Measurements from ENCODE around the gene MAP3K20. TPM values are rescaled to one million over a fixed set of nuclear protein-coding genes. Genes with fewer than 3 reads are reported as not detected.

The MAP3K20 gene
- total RNA-seq, 2 donors from 2014 or later: 45.9 to 79.6 TPM

DNA sequence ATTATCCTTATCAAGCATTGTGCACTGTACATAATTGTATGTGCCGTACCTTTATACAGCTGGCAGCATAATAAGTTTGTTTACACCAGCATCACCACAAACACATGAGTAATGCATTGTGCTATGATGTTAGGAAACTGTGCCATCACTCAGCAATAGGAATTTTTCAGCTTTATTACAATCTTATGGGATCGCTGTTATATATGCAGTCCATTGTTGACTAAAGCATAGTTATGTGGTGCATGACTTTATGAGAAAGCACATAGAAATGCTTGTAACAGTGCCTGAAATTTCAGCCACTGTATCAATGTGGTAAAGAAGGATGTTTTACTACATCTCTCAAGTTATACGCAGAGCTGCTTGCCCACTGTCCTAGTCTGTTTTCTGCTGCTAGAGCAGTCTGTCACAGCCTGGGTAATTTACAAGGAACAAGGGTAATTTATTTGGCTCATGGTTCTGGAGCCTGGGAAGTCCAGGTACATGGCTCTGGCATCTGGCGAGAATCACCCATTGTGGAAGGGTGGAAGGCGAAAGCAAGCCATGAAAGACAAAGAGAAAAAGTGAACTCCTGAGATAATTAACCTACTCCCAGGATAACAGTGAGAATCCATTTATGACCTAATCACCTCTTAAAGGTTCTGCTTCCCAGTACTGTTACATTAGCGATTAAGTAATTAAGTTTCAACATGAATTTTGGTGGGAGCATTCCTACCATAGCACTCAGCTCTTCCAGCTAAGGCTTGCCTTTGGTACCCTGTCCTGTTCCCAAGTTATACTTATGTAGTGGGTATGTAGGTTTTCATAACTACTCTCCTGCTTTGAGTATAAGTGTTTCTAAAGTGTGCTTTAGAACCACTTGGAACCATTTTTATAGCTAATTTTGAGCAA lies 4.6 kb downstream of the MAP3K20 start:
- no peaks in the 10 kb centered on the region for H3K9me3 ChIP-seq
- H3K27ac ChIP-seq: no peak overlapping the region
- H3K4me1 ChIP-seq (ENCODE audit: control insufficient read depth in 1 of 2, low read depth in 2 of 2): peaks cover 24 to 41% of the 10 kb centered on the region in 2 donors
- H3K36me3 ChIP-seq: no peaks in the 10 kb centered on the region
- no peak for DNase-seq (ENCODE audit: low spot score)
- TF ChIP-seq CTCF (IDR thresholded peaks at IDR 0.05): no peak
- H3K4me3 ChIP-seq: no peak overlapping the region
- H3K27me3 ChIP-seq (replicated peaks; ENCODE audit: insufficient read depth): no peaks in the 10 kb centered on the region
- no peak for ATAC-seq (ENCODE audit: insufficient number of reproducible peaks, low FRiP score, low read depth)

DNA sequence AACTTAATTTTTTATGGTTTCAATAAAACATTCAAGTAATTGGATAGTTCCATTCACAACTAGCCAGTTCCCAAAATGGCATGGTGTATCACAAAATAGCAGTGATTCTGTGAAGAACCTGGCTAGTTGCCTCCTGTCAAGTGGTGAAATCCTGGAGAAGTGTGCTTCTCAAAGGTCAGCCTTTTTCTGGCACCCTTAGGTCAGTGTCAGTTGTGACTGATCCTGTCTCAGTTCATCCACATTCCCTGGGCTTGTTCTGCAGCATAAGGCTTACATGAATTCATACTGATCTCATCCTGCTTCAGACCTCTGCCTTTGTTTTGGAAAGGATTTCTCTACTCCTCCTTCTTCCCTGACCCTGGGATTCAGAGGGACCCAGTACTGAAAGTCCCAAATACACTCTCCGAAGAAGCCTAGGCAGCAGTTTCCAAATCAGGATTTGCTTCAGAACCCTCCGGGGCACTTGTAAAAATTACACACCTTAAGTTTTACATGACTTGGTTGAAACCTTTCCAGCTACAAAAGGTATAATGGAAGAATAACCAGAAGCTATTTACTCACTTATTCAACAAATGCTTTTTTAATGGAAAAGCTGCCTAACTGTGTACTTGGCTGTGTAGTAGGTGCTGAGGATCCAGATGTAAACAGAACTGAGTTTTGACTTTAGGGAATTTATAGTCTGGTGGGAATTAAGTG lies 11.0 kb downstream of the MAP3K20 start:
- no peak for TF ChIP-seq CTCF (IDR thresholded peaks at IDR 0.05)

GRCh38 chr2:173087214-173087581 lies 11.6 kb downstream of the MAP3K20 start:
- peak overlapping the region; percentile 23 for H3K4me3 ChIP-seq
- H3K27ac ChIP-seq: peak overlapping the region; percentile 60 to 72
- no peak for TF ChIP-seq CTCF (IDR thresholded peaks at IDR 0.05)
- no peaks in the 10 kb centered on the region for H3K9me3 ChIP-seq
- DNase-seq (ENCODE audit: low spot score): no peak
- H3K4me1 ChIP-seq (ENCODE audit: control insufficient read depth in 1 of 2, low read depth in 2 of 2): peaks cover 44 to 80% of the 10 kb centered on the region in 2 donors
- no peaks in the 10 kb centered on the region for H3K27me3 ChIP-seq (replicated peaks; ENCODE audit: insufficient read depth)
- H3K36me3 ChIP-seq: no peaks in the 10 kb centered on the region
- ATAC-seq (ENCODE audit: insufficient number of reproducible peaks, low FRiP score, low read depth): no peak

More for the DNA sequence above, 11.0 kb downstream of the MAP3K20 start:
- DNase-seq (ENCODE audit: low spot score) (no peak), ATAC-seq (ENCODE audit: insufficient number of reproducible peaks, low FRiP score, low read depth) (no peak)
- Histone ChIP-seq H3K27ac (peak overlapping the region; percentile 60 to 72), H3K27me3 (replicated peaks; ENCODE audit: insufficient read depth) (no peaks in the 10 kb centered on the region), H3K4me1 (ENCODE audit: control insufficient read depth in 1 of 2, low read depth in 2 of 2) (peaks cover 39 to 75% of the 10 kb centered on the region in 2 donors), H3K4me3 (peak overlapping the region; percentile 23), H3K36me3 (no peaks in the 10 kb centered on the region), H3K9me3 (no peaks in the 10 kb centered on the region)

- ATAC-seq (ENCODE audit: insufficient number of reproducible peaks, low FRiP score, low read depth) (no peak), DNase-seq (ENCODE audit: low spot score) (no peak)
- Histone ChIP-seq H3K4me1 (ENCODE audit: control insufficient read depth in 1 of 2, low read depth in 2 of 2) (peaks cover 40 to 87% of the 10 kb centered on the region in 2 donors), H3K9me3 (no peaks in the 10 kb centered on the region), H3K27ac (peak overlapping the region; percentile 63 to 72), H3K27me3 (replicated peaks; ENCODE audit: insufficient read depth) (no peaks in the 10 kb centered on the region), H3K36me3 (no peaks in the 10 kb centered on the region), H3K4me3 (no peak overlapping the region)
- TF ChIP-seq CTCF (IDR thresholded peaks at IDR 0.05): no peak
These were observed 12.3 kb downstream of the MAP3K20 start for GRCh38 chr2:173087793-173088496.

Data from thoracic aorta (tissue), 2 donors.